Right kidney (tissue), 1 donor: ENCODE measurements around the gene DGUOK.
"Not testable (repeated sequence)": the region's sequence is repeated elsewhere in the genome, so short reads cannot be mapped to it uniquely, and the experiment has no call there.

Experiments used
- DNase-seq: peaks from one replicate; pipeline ENCODE4 v3.0.0-alpha.2; 2016

The DGUOK gene

DNA sequence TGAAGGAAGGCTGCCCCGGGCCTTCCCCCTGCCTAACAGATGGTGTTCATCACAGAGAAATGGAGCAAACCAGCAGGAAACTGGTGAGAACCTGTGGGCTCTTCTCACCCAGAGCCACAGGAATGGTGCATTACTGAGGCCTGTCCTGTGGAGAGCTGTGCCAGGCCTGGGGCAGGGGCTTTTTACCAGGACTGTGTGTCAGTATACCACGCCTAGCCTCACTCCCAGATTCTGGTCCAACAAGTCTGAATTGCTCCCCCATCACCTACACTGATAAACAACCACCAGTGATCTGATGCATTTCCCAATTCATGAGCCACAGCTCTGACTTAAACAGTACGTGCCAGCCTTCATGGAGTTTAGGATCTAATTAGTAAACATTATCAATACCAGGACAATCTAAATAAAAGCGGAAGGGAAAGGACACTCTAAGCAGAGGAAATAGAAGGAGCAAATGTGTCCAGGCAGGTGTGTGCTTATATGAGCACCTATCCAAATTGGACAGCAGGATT, 8.9 kb upstream of the DGUOK start:
- DNase-seq = no peak

DNA sequence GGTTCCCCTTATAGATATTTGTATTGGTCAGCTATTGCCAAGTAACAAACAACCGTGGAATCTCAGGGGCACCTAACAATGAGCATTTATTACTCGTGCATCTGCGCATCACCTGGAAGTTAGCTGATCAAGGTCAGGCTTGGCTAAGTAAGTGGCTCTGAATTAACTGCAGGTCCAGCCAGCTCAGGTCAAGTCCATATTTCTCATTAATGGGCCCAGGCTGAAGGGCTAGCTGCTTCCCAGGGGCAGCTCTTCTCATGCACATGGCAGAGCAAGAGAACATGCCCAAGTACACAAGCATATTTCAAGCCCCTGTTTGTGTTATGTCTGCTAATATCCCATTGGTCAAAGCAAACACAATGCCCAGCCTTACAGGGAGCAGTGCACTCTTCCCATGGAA, 7.8 kb upstream of the DGUOK start:
- no peak for DNase-seq

DNA sequence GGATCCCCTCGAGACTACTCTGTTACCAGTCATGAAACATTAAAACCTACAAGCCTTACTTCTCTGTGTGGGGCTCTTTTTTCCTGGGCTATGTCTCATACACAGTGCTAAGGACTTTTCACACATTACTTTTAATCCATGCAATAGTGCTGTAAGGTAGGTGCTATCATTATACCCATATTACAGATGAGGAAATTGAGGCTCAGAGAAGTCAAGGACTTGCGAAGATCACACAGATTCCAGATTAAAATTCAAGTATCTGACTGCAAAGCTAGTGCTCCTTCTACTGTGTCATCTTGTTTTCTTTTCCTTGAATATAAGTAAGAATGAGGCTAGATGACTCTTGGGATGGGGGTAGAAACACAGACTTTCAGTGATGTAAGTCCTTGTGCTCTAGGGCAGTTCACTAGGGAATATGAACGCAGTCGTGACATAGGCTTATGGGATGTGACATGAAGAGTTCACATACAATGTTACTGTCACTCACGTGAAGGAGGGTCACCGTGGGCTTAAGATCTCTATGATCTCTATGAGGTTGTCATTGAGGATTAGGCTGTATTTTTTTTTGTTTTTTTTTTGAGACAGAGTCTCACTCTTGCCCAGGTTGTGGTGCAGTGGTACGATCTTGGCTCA, 7.0 kb upstream of the DGUOK start:
- DNase-seq = no peak

DNA sequence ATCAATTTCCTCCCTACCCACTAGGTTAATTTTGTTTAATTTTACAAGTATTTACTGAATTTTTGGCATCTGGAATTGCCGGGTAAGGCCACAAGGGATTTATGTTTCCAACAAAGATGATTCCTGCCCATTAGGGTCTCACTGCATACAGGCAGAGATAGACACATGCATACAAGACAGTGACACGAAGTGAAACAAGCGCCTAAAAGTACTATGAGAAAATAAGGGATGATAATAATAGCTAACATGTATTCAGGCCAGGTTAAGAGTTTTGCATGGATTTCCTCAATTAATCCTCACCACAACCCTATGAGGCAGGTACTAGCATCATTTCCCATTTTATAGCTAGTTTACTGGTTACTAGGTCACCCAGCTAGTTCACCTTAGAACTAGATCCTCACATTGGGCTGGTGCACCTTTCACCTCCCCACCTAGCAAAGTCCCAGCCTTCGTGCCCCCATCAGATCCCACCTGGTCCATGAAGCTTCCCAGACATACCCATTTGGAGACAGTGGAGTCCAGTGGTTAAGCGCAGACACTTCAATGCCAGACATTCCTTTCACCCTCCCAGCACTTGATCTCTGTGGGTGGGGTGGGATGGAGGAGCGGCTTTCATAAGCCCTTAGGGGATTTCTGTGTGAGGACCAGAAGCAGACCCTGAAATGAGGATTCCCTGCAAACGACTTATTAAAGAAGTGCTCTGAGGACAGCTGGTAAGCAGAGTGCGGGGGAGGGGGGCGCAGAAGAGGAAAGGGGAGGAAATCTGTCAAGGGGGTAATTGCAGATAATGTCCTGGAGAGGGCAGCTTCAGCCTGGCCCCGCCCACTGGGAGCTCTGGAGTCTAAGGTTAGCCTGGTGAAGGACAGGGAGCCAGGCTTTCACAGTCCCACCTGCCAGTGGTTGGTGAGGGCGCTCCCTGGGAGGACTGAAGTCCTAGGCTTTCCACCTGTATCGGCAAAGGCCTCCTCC, 5.8 kb upstream of the DGUOK start:
- no peak for DNase-seq

DNA sequence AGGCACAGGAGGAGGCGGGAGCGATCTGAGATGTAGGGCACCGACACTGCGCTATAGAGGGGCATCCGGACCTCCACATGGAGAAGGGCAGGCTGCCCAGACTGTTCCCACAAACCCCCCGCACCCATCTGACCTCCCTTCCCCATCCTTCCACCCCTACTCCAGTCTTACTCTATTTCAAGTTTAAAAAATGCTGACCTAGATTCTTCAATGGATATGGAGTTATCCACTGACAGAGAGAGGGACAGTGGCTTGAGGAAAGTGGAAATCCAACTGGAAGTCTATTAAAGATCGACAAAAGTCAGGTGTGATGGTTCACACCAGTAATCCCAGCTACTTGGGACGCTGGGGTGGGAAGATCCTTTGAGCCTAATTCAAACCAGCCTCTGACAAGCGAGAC, 5.1 kb upstream of the DGUOK start:
- DNase-seq = no peak

DNA sequence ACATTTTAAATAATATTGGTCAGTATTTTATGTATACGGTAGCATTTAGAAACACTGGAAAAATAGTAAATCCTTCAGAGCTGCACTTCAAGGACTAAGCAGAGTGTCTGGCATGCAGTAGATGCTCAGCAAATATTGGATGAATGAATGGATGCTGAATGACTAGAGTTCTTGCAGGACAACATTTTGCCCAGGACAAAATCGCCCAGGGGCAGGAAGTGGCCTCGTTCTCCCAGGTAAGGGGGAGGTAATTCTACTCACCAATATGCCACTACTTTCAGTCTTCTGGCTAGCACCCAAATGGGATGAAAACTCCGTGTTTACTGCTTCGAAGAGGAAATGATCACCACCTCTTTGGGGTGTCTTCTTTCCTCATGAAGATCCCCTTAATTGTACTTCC, 4.0 kb upstream of the DGUOK start:
- no peak for DNase-seq

DNA sequence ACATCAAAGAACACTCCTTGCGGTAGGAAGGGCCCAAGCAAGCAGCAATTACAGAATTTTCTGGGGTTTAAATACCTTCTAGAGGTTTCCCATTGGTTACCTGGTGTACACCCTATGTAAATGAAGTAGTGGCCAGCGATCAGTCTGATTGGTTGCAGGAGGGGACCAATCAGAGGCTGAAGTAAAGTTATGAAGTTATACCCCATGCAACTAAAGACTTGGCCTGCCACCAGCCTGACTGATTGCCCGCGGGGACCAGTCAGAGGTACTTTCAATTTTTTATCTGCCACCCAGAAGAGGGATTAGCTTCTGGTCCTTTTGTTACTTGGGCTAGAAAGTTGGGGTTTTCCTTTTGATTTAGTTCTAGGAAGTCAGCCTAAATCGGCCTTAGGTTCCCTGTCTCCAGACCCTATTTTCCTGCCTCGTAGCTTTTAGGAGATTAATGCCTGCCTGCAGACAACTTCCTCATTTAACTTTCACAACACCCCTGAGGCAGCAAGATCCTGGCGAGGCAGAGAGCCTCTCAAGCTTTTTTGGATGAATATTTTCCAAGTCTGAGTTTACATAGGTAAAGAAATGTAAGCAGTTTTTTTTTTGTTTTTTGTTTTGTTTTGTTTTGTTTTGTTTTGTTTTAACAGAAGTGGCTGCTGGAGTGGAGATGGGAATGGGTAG, 1.5 kb upstream of the DGUOK start:
- no peak for DNase-seq

DNA sequence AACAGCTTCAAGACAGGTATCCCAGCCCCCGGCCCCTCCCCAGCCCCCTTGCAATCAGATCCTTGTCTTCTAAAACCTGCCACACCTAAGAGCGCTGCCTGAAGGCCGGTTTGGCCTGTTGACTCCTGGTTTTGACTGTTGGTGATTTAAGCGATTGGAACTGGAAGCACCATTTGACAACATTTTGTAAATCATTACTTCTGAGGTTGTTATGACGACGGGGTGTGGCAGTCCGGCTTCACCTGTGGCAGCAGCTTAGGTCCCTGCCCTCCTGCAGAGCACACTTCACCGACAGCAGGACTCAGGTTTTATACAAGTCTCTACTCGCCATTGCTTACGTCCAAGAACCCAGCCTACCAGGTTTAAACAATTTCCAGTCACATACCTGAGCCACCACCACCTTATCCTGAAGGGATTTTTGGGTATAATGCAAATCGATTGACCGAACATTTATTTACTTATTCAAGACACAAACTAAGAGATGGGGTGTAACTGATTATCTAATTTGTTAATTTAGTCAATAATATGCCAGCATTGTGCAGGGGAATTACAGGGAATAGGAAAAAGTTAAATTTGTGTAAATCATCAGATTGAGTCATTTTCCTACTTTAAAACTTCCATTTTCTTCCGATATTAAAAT, 707 bp upstream of the DGUOK start:
- no peak for DNase-seq

DNA sequence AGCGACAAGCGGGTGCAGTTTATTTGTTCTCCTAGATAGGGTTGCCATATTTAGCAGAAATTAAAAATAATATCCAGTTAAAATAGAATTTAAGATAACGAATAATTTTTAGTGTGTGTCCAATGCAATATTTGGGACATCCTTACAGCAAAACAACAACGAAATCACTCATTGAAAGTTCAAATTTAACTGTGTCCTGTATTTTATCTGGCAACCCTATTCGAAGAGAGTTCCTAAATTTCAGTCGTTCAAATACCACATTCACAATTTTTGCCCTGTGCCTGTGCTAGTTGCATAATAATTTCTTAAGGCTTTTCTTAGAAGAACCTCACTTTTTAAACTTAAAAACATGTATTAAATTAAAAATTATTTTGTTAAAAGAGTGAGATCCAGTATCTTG, 664 bp downstream of the DGUOK start:
- DNase-seq = no peak

DNA sequence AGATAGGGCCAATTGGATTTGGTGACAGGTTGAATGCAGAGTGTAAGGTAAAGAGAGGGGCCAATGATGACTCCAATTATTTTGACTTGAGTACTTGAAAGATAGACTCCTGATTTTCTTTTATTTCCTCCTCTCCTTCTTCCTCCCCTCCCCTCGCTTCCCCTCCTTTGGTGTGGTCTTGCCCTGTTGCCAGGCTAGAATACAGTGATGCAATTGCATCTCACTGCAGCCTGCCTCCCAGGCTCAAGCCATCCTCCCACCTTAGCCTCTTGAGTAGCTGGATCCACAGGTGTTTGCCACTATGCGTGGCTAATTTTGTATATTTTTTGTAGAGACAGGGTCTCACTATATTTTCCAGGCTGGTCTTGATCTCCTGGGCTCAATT, 2.3 kb downstream of the DGUOK start:
- no peak for DNase-seq

DNA sequence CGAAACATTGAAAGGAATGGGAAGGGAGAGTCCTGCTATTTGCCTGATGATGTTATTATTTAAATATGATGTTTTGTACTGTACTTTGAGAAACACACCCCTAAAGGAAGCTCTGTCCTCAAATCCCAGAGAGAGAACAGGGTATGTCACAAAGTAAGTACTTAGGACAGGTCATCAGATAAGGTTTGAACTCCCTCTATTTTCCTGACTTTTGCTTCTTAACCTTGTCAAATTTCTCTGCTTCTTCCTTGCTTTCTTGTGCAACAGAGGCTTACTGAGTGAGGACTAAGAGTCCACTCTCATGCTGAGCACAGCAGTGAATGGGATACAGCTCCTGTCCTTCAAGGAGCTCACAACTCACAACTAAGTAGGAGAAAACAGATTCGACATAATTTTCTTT, 3.7 kb downstream of the DGUOK start:
- no peak for DNase-seq

DNA sequence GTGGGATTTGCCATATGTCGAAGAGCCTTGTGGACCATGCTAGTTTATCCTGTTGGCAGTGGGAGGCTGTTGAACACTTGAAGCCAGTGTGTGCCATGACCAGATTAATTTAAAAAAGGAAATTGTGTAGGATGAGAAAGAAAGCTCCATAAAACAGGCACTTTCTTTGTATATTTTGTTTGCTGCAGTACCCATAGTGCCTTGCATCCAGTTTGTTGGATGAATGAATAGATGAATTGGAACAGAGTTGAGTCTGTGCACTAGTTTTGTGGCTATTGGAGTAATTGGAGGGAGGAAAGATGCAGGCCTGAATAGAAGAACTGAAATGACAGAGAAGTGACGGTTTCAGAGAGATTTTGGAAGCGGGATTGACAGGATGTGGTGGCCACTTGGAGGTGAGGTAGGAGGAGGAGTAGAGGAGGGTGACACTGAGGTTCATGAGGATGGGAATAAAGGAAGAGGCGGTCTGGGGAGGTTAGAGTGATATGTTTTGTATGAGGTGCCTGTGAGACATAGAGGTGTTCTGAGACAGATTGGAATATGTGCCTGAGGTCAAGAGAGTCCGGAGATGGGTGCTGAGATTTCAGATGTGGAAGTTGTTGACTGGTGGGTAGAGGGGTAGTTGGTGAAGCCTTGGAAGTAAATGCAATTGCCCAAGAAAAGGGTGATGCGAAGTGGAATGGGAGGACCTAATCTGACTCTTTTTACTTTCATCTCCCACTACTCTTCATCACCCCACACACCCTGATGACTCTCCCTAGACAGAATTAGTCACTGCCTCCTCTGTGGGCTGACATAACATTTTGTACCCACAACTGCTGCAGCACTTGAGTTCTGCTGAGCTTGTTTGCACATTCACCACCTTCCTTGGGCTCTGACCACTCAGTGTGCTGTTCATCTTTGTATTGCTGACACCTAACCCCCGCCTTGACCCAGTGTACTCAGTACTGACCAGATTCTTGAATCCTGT, 5.1 kb downstream of the DGUOK start:
- DNase-seq = no peak

DNA sequence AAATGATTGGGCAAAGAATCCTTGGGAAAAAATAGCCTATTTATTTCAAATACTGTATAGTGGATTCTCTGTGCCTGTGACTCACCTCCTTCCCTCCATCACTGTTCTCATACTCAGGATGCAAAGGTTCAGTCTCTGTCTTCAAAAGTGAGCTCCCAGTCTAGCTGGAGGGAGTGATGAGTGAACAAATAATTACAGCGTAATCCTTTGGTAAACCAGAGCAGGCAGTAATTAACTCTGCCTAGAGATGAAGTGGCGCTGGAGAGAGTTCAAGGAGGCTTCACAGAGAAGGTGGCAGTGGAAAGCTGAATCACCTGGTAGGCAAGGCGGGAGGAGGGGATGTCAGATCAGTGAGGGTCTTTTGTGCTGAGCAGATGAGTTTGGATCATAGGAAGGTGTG, 6.5 kb downstream of the DGUOK start:
- DNase-seq = no peak

DNA sequence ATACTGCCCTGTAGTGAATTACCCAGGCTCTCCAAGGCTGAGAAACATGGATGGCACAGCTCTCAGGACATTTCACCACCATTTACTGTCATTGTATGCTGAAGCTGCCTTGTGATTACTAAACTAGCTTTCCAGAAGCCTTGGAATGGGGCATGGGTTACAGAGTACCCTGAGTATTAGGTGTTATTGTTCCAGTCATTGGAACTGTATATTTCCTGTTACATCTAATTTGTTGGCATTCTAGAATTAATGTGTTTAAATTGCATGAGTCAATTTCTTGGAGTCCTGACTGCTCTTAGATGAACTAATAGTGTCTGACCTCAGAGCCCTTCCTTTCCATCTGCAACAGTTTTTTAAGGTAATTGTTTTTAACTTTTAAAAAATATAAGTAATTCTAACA, 9.0 kb downstream of the DGUOK start:
- DNase-seq = no peak

DNA sequence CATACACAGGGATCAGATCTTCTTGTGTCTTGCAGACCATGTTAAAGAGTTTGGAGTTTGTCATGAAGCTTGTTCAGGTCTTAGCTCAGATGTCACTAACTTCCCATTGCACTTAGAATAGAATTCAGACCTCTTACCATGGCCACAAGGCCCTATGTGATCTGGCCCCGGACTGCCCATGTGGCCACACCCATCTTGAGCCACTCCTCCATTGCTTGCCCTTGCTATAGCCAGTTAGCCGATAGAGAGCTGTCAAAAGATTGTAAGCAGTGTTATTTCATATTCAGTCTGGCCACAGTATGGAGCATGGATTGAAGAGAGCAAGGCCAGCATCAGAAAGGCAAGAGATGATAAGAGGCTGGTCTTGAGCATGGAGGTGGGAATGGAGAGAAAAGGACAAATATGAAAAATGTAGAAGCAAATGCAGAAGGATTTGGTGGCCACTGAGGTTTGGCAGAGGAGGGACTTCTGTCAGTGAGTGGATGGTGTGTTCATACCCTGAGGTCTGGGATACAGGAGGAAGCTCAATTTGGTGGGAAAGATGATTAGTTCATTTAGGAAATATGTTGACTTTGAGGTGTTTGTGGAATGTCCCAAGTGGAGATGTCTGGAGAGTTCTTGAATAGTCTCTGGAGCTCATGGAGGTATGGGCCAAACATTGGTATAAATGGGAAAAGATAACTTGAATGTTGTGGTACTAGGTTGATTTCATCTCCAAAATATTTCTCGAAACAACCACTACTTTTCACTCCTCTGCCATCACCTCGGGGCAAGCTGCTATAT, 10.6 kb downstream of the DGUOK start:
- no peak for DNase-seq

DNA sequence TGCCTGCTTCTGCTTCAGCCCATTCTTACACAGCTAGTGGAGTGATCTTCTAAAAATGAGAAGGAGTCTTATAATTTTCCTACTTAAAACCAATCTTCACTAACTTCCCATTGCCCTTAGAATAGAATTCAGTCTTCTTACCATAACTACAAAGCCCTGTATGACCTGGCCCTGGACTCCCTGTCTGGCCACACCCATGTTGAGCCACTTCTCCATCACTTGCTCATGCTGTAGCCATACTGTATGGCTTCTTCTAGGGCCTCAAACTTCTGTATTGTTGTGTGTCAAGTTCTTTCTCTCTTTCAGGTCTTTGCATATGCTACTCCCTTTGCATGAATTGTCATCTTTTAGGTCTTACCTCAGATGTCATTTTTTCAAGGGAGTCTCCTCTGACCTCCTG, 11.2 kb downstream of the DGUOK start:
- DNase-seq = no peak

DNA sequence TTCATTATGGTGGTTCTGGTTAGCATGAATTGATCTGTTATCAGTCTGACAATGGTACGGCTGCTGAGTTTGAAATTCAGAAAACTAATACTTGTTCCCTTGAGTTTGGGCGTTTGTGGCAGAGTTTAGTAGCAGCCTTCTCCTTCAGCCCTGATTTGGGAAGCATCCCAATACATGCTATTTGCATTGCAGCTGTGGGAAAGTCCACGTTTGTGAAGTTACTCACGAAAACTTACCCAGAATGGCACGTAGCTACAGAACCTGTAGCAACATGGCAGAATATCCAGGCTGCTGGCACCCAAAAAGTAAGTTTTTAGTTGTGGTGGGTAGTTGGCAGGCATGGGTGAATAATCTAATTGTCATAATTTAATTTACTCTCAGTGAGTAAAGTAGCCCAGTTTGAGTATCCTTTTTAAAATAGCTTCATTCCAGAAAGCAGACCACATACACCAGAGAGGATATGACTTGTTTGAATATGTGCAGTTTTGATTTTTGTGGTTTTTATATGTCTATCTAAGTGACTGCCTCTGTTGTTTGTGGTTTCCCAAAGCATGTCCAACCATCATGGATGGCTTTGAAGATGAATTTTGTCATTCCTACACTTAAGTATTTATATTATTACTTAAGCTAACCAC, 12.2 kb downstream of the DGUOK start:
- no peak for DNase-seq

DNA sequence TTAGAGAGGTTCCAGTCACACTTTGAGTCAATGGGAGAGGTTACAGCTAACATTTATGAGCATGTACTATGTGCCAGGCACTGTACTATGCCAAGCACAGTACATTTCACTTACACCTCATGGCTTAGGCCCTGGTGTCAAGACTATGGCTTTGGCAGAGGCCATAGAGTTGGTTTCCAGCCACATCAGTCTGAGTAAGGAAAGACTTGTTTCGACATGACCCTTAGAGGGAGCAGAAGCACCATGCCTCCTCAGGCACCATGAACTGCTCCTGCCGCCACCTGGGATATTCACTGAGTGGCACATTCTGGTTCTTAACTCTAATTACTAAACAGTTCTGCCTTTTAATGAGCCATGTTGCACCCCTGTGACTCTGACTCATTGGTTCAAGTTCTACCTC, 12.7 kb downstream of the DGUOK start:
- no peak for DNase-seq

DNA sequence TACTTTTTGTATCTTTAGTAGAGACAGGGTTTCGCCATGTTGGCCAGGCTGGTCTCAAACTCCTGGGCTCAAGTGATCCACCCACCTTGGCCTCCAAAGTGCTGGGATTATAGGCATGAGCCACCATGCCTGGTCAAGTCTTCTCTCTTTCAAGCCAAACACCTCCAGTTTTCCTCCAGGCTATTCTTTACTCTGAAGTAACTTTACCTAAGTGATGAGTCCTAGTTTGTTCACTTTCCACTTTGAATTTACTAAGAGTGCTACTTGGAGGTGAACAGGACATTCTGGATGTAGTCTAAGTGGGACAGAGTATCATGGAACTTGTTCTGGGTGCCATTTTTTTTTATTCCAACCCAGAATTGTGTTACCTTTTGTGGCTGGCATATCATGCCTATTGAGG, 13.4 kb downstream of the DGUOK start:
- DNase-seq = not testable (repeated sequence)

DNA sequence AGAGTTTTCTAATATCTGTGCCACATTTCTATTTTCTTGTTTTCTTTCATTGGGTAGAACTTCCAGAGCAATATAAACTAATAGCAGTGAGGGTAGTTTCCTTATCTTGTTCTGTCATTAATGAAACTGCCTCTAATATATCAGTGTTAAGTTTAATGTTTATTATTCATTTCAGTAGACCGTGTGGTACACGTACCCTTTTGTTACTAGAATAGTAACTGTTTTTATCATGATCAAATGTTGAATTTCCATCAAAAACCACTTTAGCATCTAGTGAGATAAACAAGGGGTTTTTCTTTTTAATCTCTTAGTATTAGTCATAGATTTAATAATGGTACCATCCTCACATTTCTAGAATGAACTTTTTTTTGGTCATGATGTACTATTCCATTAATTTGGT, 16.0 kb downstream of the DGUOK start:
- DNase-seq = no peak
